GM18907 (cell line): Measurements from ENCODE around the gene SPC25.

Experiments used
- ATAC-seq: cut with Tn5 transposase; IDR thresholded peaks from one replicate; pipeline ENCODE4 v1.9.1; 2021; ENCODE audit warnings: mild to moderate bottlenecking, moderate library complexity; ENCODE audit not compliant: unreplicated experiment

The SPC25 gene

GRCh38 chr2:168849610-168850009 is 40.6 kb downstream of the SPC25 start:
- peak; percentile 51 for ATAC-seq

- ATAC-seq, result no peak
Observed at GRCh38 chr2:168848225-168848624, 42.0 kb downstream of the SPC25 start.

- no peak for ATAC-seq
Observed at GRCh38 chr2:168843253-168843652, 47.0 kb downstream of the SPC25 start.

- ATAC-seq, result no peak
Observed at GRCh38 chr2:168841445-168841844, 48.8 kb downstream of the SPC25 start.

- no peak for ATAC-seq
Observed at GRCh38 chr2:168835969-168836368, 54.3 kb downstream of the SPC25 start.

- ATAC-seq, result no peak
Observed at GRCh38 chr2:168831662-168832061, 58.6 kb downstream of the SPC25 start.

GRCh38 chr2:168830958-168831357 is 59.3 kb downstream of the SPC25 start:
- ATAC-seq, result no peak

GRCh38 chr2:168825126-168825525 is 65.1 kb downstream of the SPC25 start:
- no peak for ATAC-seq

GRCh38 chr2:168821992-168822391 is 68.2 kb downstream of the SPC25 start:
- ATAC-seq, result no peak

GRCh38 chr2:168821577-168821976 is 68.7 kb downstream of the SPC25 start:
- ATAC-seq, result no peak
